H1 (cell line): ENCODE measurements around the gene TLK2. TPM values are rescaled to one million over a fixed set of nuclear protein-coding genes. Genes with fewer than 3 reads are reported as not detected.

Experiments used
- CTCF ChIA-PET: fragments of 300-600 bp; sonication (Branson Sonifier 250); formaldehyde crosslinking; loops from one replicate; lab custom pipeline; 2021; ENCODE audit not compliant: partially characterized antibody; lab: Charles Lee
- POLR2A ChIA-PET: fragments of 300-600 bp; sonication (Branson Sonifier 250); formaldehyde crosslinking; loops from one replicate; lab custom pipeline; 2021; ENCODE audit warnings: inconsistent platforms; ENCODE audit not compliant: partially characterized antibody; lab: Charles Lee
- DNase-seq, 2 experiments: peaks; one replicate each; pipeline versions ENCODE4 v3.0.0 to v3.0.0-alpha.2; 2010 to 2022; ENCODE audit warnings: low spot score in 2 of 2, low read depth in 1 of 2, mixed read lengths in 1 of 2
- FAIRE-seq: peaks from 2 replicates; lab custom pipeline; 2011; peaks lifted over from hg19 to GRCh38; lab: Jason Lieb, UNC
- H2AFZ ChIP-seq: 2 replicates; pipeline ENCODE4 v1.8.1; 2012; ENCODE audit warnings: low read length, inconsistent platforms
- H2AK5ac ChIP-seq: 2 replicates; pipeline ENCODE4 v1.6.1; 2013; ENCODE audit warnings: low read depth, low read length
- H2BK120ac ChIP-seq: replicated peaks from 2 replicates; pipeline ENCODE3; 2013; ENCODE audit warnings: low read depth, low read length, inconsistent platforms
- H2BK12ac ChIP-seq: 2 replicates; pipeline ENCODE4 v1.6.1; 2013; ENCODE audit warnings: low read depth, low read length
- H2BK15ac ChIP-seq: 2 replicates; pipeline ENCODE4 v1.6.1; 2013; ENCODE audit warnings: low read length
- H2BK20ac ChIP-seq: 2 replicates; pipeline ENCODE4 v1.6.1; 2013; ENCODE audit warnings: low read length
- H2BK5ac ChIP-seq: 2 replicates; pipeline ENCODE4 v1.6.1; 2013; ENCODE audit warnings: low read depth, low read length
- H3K14ac ChIP-seq: 2 replicates; pipeline ENCODE4 v1.6.1; 2013; ENCODE audit warnings: inconsistent platforms; ENCODE audit not compliant: insufficient read length
- H3K18ac ChIP-seq: 2 replicates; pipeline ENCODE4 v1.6.1; 2013; ENCODE audit warnings: low read length; ENCODE audit errors: extremely low read depth
- H3K23ac ChIP-seq: 2 replicates; pipeline ENCODE4 v1.6.1; 2013; ENCODE audit warnings: inconsistent platforms; ENCODE audit not compliant: insufficient read length
- H3K23me2 ChIP-seq: 2 replicates; pipeline ENCODE4 v1.6.1; 2013; ENCODE audit warnings: low read depth, low read length
- H3K27ac ChIP-seq: 2 replicates; pipeline ENCODE4 v1.6.1; 2011; ENCODE audit warnings: low read depth, low read length, inconsistent platforms
- H3K27me3 ChIP-seq, 4 experiments: replicated peaks in 1 of 4; 1 replicate in 1 of 4; 2 replicates in 3 of 4; pipeline versions ENCODE4 v1.6.1 to v1.8.1; 2011 to 2013; ENCODE audit warnings: low read length in 3 of 4, mild to moderate bottlenecking in 3 of 4, inconsistent platforms in 2 of 4, mixed read lengths in 2 of 4, moderate library complexity in 1 of 4; ENCODE audit not compliant: control insufficient read depth in 3 of 4, insufficient read depth in 3 of 4; ENCODE audit errors: extremely low read depth in 1 of 4
- H3K36me3 ChIP-seq, 4 experiments: 2 replicates each; pipeline versions ENCODE4 v1.6.1 to v1.8.1; 2011 to 2013; ENCODE audit warnings: mild to moderate bottlenecking in 4 of 4, low read length in 3 of 4, moderate library complexity in 2 of 4, control low read depth in 1 of 4, inconsistent platforms in 1 of 4; ENCODE audit not compliant: insufficient read depth in 4 of 4, control insufficient read depth in 2 of 4
- H3K4ac ChIP-seq: replicated peaks from 2 replicates; pipeline ENCODE3; 2013; ENCODE audit warnings: low read length, low read depth, mixed read lengths, inconsistent platforms; ENCODE audit not compliant: insufficient read length
- H3K4me1 ChIP-seq, 4 experiments: replicated peaks in 1 of 4; 1 replicate in 1 of 4; 2 replicates in 3 of 4; pipeline versions ENCODE4 v1.6.1 to v1.8.1; 2011 to 2013; ENCODE audit warnings: low read length in 3 of 4, inconsistent platforms in 2 of 4, mixed read lengths in 1 of 4; ENCODE audit not compliant: insufficient read depth in 4 of 4, control insufficient read depth in 3 of 4
- H3K4me2 ChIP-seq, 2 experiments: 2 replicates each; pipeline versions ENCODE4 v1.6.1 to v1.8.1; 2011 to 2013; ENCODE audit warnings: low read depth in 2 of 2, low read length in 2 of 2, control low read depth in 1 of 2, inconsistent platforms in 1 of 2, mild to moderate bottlenecking in 1 of 2; ENCODE audit not compliant: insufficient read depth in 1 of 2
- H3K4me3 ChIP-seq, 4 experiments: fragments of 200-600, 300-600 bp in 1 of 4; sonication (generic), shearing (Covaris generic), sonication (Bioruptor Twin) in 1 of 4; 2 replicates each; pipeline versions ENCODE4 v1.5.1 to v1.8.1; 2011 to 2016; ENCODE audit warnings: low read length in 4 of 4, low read depth in 3 of 4, control low read depth in 2 of 4, inconsistent platforms in 2 of 4, mild to moderate bottlenecking in 2 of 4, mixed read lengths in 1 of 4, moderate library complexity in 1 of 4; ENCODE audit not compliant: insufficient read depth in 2 of 4; ENCODE audit errors: extremely low read depth in 1 of 4
- H3K56ac ChIP-seq: replicated peaks from 2 replicates; pipeline ENCODE3; 2013; ENCODE audit warnings: low read depth, mild to moderate bottlenecking, mixed read lengths, low read length, inconsistent platforms; ENCODE audit not compliant: insufficient read length
- H3K79me1 ChIP-seq: 2 replicates; pipeline ENCODE4 v1.6.1; 2013; ENCODE audit warnings: low read depth, low read length, control low read depth
- H3K79me2 ChIP-seq, 2 experiments: 2 replicates each; pipeline versions ENCODE4 v1.6.1 to v1.8.1; 2012 to 2013; ENCODE audit warnings: low read length in 2 of 2, mild to moderate bottlenecking in 2 of 2, inconsistent platforms in 1 of 2; ENCODE audit not compliant: insufficient read depth in 2 of 2, control insufficient read depth in 1 of 2
- H3K9ac ChIP-seq, 4 experiments: replicated peaks in 1 of 4; 1 replicate in 1 of 4; 2 replicates in 3 of 4; pipeline versions ENCODE4 v1.6.1 to v1.8.1; 2011 to 2013; ENCODE audit warnings: low read depth in 3 of 4, low read length in 3 of 4, control low read depth in 2 of 4, mild to moderate bottlenecking in 2 of 4, moderate library complexity in 2 of 4, inconsistent platforms in 1 of 4; ENCODE audit errors: extremely low read depth in 1 of 4
- H3K9me3 ChIP-seq, 2 experiments: 2 replicates each; pipeline versions ENCODE4 v1.6.1 to v1.8.1; 2012 to 2013; ENCODE audit warnings: mild to moderate bottlenecking in 2 of 2, moderate library complexity in 2 of 2, control low read depth in 1 of 2, inconsistent platforms in 1 of 2, low read depth in 1 of 2, low read length in 1 of 2, mixed read lengths in 1 of 2; ENCODE audit not compliant: insufficient read depth in 2 of 2
- H4K20me1 ChIP-seq, 2 experiments: replicated peaks in 1 of 2; 2 replicates each; pipeline versions ENCODE3 to v1.8.1; 2011 to 2013; ENCODE audit warnings: inconsistent platforms in 2 of 2, low read length in 2 of 2, mild to moderate bottlenecking in 1 of 2; ENCODE audit not compliant: insufficient read depth in 2 of 2, control insufficient read depth in 1 of 2
- H4K5ac ChIP-seq: 2 replicates; pipeline ENCODE4 v1.6.1; 2013; ENCODE audit warnings: low read length, low read depth, mixed read lengths, inconsistent platforms; ENCODE audit not compliant: insufficient read length
- H4K8ac ChIP-seq: 2 replicates; pipeline ENCODE4 v1.8.0; 2013; ENCODE audit warnings: mild to moderate bottlenecking, moderate library complexity, low read length, inconsistent platforms; ENCODE audit not compliant: insufficient read depth; ENCODE audit errors: extremely low read depth
- H4K91ac ChIP-seq: replicated peaks from 2 replicates; pipeline ENCODE3; 2013; ENCODE audit warnings: low read length, mixed read lengths, inconsistent platforms; ENCODE audit not compliant: insufficient read length
- BACH1 ChIP-seq: IDR thresholded peaks from 2 replicates; pipeline ENCODE4 v1.6.1; 2012; ENCODE audit warnings: low read length, improper control_type of control experiment
- EP300 ChIP-seq, 2 experiments: IDR thresholded peaks; 1 replicate in 1 of 2; 2 replicates in 1 of 2; pipeline ENCODE4 v1.6.1; 2011 to 2012; ENCODE audit warnings: low read depth in 2 of 2, low read length in 2 of 2, mild to moderate bottlenecking in 2 of 2, borderline replicate concordance in 1 of 2, inconsistent platforms in 1 of 2, moderate library complexity in 1 of 2
- GTF2F1 ChIP-seq: IDR thresholded peaks from 2 replicates; pipeline ENCODE4 v1.6.1; 2012; ENCODE audit warnings: low read depth, low read length, improper control_type of control experiment, borderline replicate concordance
- JUND ChIP-seq: IDR thresholded peaks from 2 replicates; pipeline ENCODE4 v1.6.1; 2011; ENCODE audit warnings: mild to moderate bottlenecking, improper control_type of control experiment, low read length
- KDM4A ChIP-seq: IDR thresholded peaks from one replicate; pipeline ENCODE4 v1.7.1; 2012; ENCODE audit warnings: low read depth, mild to moderate bottlenecking, moderate library complexity, low read length, inconsistent platforms; ENCODE audit not compliant: severe bottlenecking
- KDM5A ChIP-seq: fragments of 200-600 bp; IDR thresholded peaks from 2 replicates; pipeline ENCODE4 v1.7.1; 2012; ENCODE audit warnings: mild to moderate bottlenecking, low read length, inconsistent platforms, mixed read lengths
- MAX ChIP-seq: IDR thresholded peaks from 2 replicates; pipeline ENCODE4 v1.6.1; 2012; ENCODE audit warnings: inconsistent platforms
- TAF7 ChIP-seq: optimal IDR thresholded peaks from 2 replicates; pipeline ENCODE3; 2011; ENCODE audit warnings: low read depth, mild to moderate bottlenecking, inconsistent platforms, low read length, moderate library complexity, borderline replicate concordance
- WGBS, 2 experiments: shearing (Covaris generic) in 1 of 2; methylation state at CpG; one replicate each; pipeline versions ENCODE4 v1.1.6 to v1.1.7; 2013 to 2015; ENCODE audit warnings: low lambda C conversion rate in 2 of 2, mixed read lengths in 2 of 2, inconsistent platforms in 1 of 2, low coverage in 1 of 2, missing lambda C conversion rate in 1 of 2; ENCODE audit not compliant: insufficient replicate concordance in 2 of 2, insufficient coverage in 1 of 2, insufficient read length in 1 of 2; ENCODE audit errors: extremely low coverage in 1 of 2, missing lambda C conversion rate in 1 of 2; 5-methylcytosine and 5-hydroxymethylcytosine counted together
- polyA plus RNA-seq, 7 experiments: library from polyadenylated mRNA; depleted of rRNA in 3 of 7; stranded (reverse) in 5 of 7; unstranded in 2 of 7; fragments of >200 nt in 5 of 7; fragments of 200-250 nt in 2 of 7; gene quantifications; 1 replicate in 5 of 7; 2 replicates in 1 of 7; 4 replicates in 1 of 7; pipeline versions ENCODE4 v1.2.1 to v1.2.3, GENCODE V29; 2011 to 2013; ENCODE audit warnings: missing spikeins in 2 of 7, mixed read lengths in 2 of 7
- total RNA-seq: library from RNA; stranded (reverse); fragmentation: NEBNext Ultra II Directional; extraction: Animal tissue kit (Norgen Biotek cat#: 25700); gene quantifications from 2 replicates; pipeline ENCODE4 v1.2.1, GENCODE V29; 2021

Gene TLK2
- total and polyA plus RNA-seq, 2 of the 8 experiments (the other 6 are each of a cell fraction or from before 2014, with no cell fraction given) = 43.1 to 59.9 TPM

GRCh38 chr17:62617894-62618472, 139.4 kb downstream of the TLK2 start:
- peak overlapping the region; percentile 20; the same call in 1 of the 2 replicates for H3K27ac ChIP-seq

More at GRCh38 chr17:62617894-62618472, 139.4 kb downstream of the TLK2 start:
- no peak overlapping the region for H4K91ac ChIP-seq
- H4K5ac ChIP-seq = no peak overlapping the region
- H2AK5ac ChIP-seq = no peak overlapping the region
- 78% methylated on average over 6 of the region's 6 CpGs; no CpG with 5 or more reads in 1 of the 2 experiments for WGBS, 2 experiments
- no peaks in the 10 kb centered on the region for H4K20me1 ChIP-seq
- H3K4me3 ChIP-seq = no peak overlapping the region
- DNase-seq (no peak), FAIRE-seq (no peak)
- peak overlapping the region; percentile 61; the same call in 1 of the 2 replicates for H2BK15ac ChIP-seq
- peaks cover 0 to 9% (median 1%) of the 10 kb centered on the region in 4 experiments; a peak in 4 of 8 replicates for H3K36me3 ChIP-seq
- H3K18ac ChIP-seq = no peak overlapping the region
- ChIA-PET CTCF (interaction anchor here (1.5 to 2.4 kb wide), 2 partner anchors 19 to 65 kb away, joined by 3 to 7 read pairs; no protein-coding TSS in a partner anchor), POLR2A (interaction anchor here (0.7 to 1.6 kb wide), 3 partner anchors 21 to 525 kb away, joined by 3 to 4 read pairs (median 3); no protein-coding TSS in a partner anchor)
- H2BK20ac ChIP-seq = peak overlapping the region; percentile 10; the same call in 1 of the 2 replicates
- no peaks in the 10 kb centered on the region for H3K27me3 ChIP-seq
- peak overlapping the region; percentile 3; the same call in 1 of the 2 replicates for H2BK5ac ChIP-seq
- no peak overlapping the region for H3K4ac ChIP-seq
- H2BK12ac ChIP-seq = no peak overlapping the region
- no peak for TF ChIP-seq TAF7
- no peak for TF ChIP-seq BACH1
- TF ChIP-seq EP300 (IDR thresholded peaks at IDR 0.05; ENCODE audit: borderline replicate concordance in 1 of 2, low read depth in 2 of 2, low read length in 2 of 2) = no peak
- no peak for TF ChIP-seq MAX
- no peak for TF ChIP-seq KDM5A
- no peak for TF ChIP-seq JUND
- no peak for TF ChIP-seq GTF2F1
- no peak for TF ChIP-seq KDM4A
- H2BK120ac ChIP-seq = no peak overlapping the region
- H3K4me1 ChIP-seq = peaks cover 0 to 12% (median 6%) of the 10 kb centered on the region in 4 experiments; a peak in 6 of 7 replicates
- no peak overlapping the region for H3K14ac ChIP-seq
- H3K79me2 ChIP-seq = no peaks in the 10 kb centered on the region
- no peak overlapping the region for H3K9ac ChIP-seq
- no peaks in the 10 kb centered on the region for H3K23me2 ChIP-seq
- 0 out of 4 replicates have a peak overlapping the region, but pooled peaks of 1 of the 2 experiments have one; percentile 33 for H3K4me2 ChIP-seq
- no peaks in the 10 kb centered on the region for H3K9me3 ChIP-seq
- no peak overlapping the region for H2AFZ ChIP-seq
- H3K23ac ChIP-seq = no peak overlapping the region
- no peak overlapping the region for H3K56ac ChIP-seq
- no peak overlapping the region for H4K8ac ChIP-seq
- peaks cover 3% of the 10 kb centered on the region; the same call in 1 of the 2 replicates for H3K79me1 ChIP-seq
